Smooth muscle cell (in vitro differentiated cells): ENCODE data around the gene ERLIN1. TPM values are rescaled to one million over a fixed set of nuclear protein-coding genes. Genes with fewer than 3 reads are reported as not detected.
A peak's percentile ranks its signal among the peaks of the same experiment; 100 is the strongest.

Experiments used
- DNase-seq: peaks from one replicate; lab custom pipeline; 2025; ENCODE audit not compliant: unreplicated experiment; lab: John Stamatoyannopoulos, UW
- H2AFZ ChIP-seq: fragments of 200-600 bp; sonication (generic); 2 replicates; pipeline ENCODE4 v1.6.0; 2016; ENCODE audit warnings: antibody characterized with exemption, low read depth, mild to moderate bottlenecking
- H3F3A ChIP-seq: fragments of 200-600 bp; sonication (generic); 2 replicates; pipeline ENCODE4 v1.6.0; 2017; ENCODE audit warnings: antibody characterized with exemption, low read depth
- H3K27ac ChIP-seq: fragments of 200-600 bp; sonication (generic); 2 replicates; pipeline ENCODE4 v1.5.1; 2016; ENCODE audit warnings: low read depth, mild to moderate bottlenecking
- H3K27me3 ChIP-seq: fragments of 200-600 bp; sonication (generic); 2 replicates; pipeline ENCODE4 v1.6.1; 2016; ENCODE audit warnings: low read depth, mild to moderate bottlenecking
- H3K36me3 ChIP-seq: fragments of 200-600 bp; sonication (generic); 2 replicates; pipeline ENCODE4 v1.5.1; 2016; ENCODE audit warnings: low read depth
- H3K4me1 ChIP-seq: fragments of 200-600 bp; sonication (generic); 2 replicates; pipeline ENCODE4 v1.5.1; 2016; ENCODE audit warnings: low read depth
- H3K4me2 ChIP-seq: fragments of 200-600 bp; sonication (generic); 2 replicates; pipeline ENCODE4 v1.6.0; 2016; ENCODE audit warnings: mild to moderate bottlenecking
- H3K4me3 ChIP-seq: fragments of 200-600 bp; sonication (generic); 2 replicates; pipeline ENCODE4 v1.5.1; 2016; ENCODE audit warnings: mild to moderate bottlenecking
- H3K79me2 ChIP-seq: fragments of 200-600 bp; sonication (generic); 2 replicates; pipeline ENCODE4 v1.6.0; 2016; ENCODE audit warnings: low read depth, mild to moderate bottlenecking
- H3K9ac ChIP-seq: fragments of 200-600 bp; sonication (generic); 2 replicates; pipeline ENCODE4 v1.6.0; 2016; ENCODE audit warnings: low read depth
- H3K9me3 ChIP-seq: fragments of 200-600 bp; sonication (generic); replicated peaks from 2 replicates; pipeline ENCODE4 v1.5.1; 2016; ENCODE audit warnings: low read depth
- H4K20me1 ChIP-seq: fragments of 200-600 bp; sonication (generic); 2 replicates; pipeline ENCODE4 v1.6.0; 2016; ENCODE audit warnings: low read depth
- WGBS: methylation state at CpG from one replicate; pipeline ENCODE4 v1.1.7; 2016; ENCODE audit warnings: low lambda C conversion rate; 5-methylcytosine and 5-hydroxymethylcytosine counted together
- polyA plus RNA-seq: library from polyadenylated mRNA; unstranded; fragments of >200 nt; fragmentation: Nextera tagmentation; extraction: Ambion mirVana; gene quantifications from 2 replicates; pipeline ENCODE4 v1.2.1, GENCODE V29; 2016
- total RNA-seq: library from RNA; depleted of rRNA; stranded (reverse); fragments of >200 nt; gene quantifications from 2 replicates; pipeline ENCODE4 v1.2.3, GENCODE V29; 2014
- TF ChIP-seq, protein P1 (sequence below): fragments of 200-600 bp; sonication (generic); IDR thresholded peaks from 2 replicates; pipeline ENCODE4 v1.5.1; 2017; ENCODE audit warnings: borderline replicate concordance, mild to moderate bottlenecking, antibody characterized with exemption; ENCODE audit not compliant: insufficient read depth, poor library complexity, severe bottlenecking

The ERLIN1 gene
- total and polyA plus RNA-seq, 2 experiments from 2014 or later = 21.0 to 32.2 TPM

DNA sequence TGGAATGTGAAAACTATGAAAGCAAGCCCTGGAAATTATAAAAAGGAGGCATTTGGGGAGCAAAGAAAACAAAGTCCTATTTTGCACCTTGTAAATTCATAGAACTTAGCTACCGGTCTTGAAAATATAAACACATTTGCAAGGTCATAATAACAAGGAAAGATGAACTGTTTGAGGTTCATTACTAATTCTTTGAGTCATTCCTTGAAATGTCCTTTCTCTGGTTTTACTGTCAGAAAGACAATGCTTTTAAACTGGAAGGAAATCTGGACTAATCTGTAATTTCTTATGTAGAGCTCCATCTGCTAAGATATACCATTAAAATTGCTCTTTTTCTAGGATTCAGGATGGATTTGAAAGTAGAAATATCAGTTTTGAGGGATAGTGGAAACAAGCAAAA lies 1.4 kb downstream of the ERLIN1 start:
- H3K4me1 ChIP-seq = peaks cover 18% of the 10 kb centered on the region
- DNase-seq = no peak
- H4K20me1 ChIP-seq = no peaks in the 10 kb centered on the region
- WGBS = 66% methylated on average over 1 of the region's 1 CpG
- peaks cover 6% of the 10 kb centered on the region for H3F3A ChIP-seq
- no peaks in the 10 kb centered on the region for H3K27me3 ChIP-seq
- peak overlapping the region; percentile 85 for H3K4me2 ChIP-seq
- peaks cover 11% of the 10 kb centered on the region for H3K36me3 ChIP-seq
- no peaks in the 10 kb centered on the region for H3K9me3 ChIP-seq
- H3K9ac ChIP-seq = no peak overlapping the region
- no peak overlapping the region for H3K27ac ChIP-seq
- peak overlapping the region; percentile 91 for H3K4me3 ChIP-seq
- TF ChIP-seq, protein P1, sequence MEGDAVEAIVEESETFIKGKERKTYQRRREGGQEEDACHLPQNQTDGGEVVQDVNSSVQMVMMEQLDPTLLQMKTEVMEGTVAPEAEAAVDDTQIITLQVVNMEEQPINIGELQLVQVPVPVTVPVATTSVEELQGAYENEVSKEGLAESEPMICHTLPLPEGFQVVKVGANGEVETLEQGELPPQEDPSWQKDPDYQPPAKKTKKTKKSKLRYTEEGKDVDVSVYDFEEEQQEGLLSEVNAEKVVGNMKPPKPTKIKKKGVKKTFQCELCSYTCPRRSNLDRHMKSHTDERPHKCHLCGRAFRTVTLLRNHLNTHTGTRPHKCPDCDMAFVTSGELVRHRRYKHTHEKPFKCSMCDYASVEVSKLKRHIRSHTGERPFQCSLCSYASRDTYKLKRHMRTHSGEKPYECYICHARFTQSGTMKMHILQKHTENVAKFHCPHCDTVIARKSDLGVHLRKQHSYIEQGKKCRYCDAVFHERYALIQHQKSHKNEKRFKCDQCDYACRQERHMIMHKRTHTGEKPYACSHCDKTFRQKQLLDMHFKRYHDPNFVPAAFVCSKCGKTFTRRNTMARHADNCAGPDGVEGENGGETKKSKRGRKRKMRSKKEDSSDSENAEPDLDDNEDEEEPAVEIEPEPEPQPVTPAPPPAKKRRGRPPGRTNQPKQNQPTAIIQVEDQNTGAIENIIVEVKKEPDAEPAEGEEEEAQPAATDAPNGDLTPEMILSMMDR = no peak
- peaks cover 20% of the 10 kb centered on the region for H3K79me2 ChIP-seq
- H2AFZ ChIP-seq = peak overlapping the region; percentile 97

DNA sequence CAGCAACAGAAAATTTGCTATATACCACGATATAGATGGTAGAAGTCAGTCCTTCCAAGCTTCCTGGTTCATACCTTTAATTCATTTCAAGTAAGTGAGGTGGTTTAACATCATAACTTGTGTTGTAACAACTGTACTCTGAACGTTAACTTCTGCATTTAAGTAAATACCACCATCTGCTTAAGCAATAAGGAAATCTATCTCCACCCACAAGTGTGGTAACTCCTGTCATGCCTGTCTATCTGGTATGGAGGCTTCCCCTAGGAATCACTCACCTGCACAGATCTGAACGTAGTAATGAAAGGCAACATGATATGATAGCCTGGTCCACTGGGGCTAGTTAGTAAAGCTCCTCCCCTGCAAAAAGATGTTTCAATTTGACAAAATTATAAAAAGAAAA lies 2.3 kb downstream of the ERLIN1 start:
- TF ChIP-seq, protein P1 = no peak
- Histone ChIP-seq H2AFZ (no peak overlapping the region), H3K9me3 (no peaks in the 10 kb centered on the region), H3K9ac (no peak overlapping the region), H3K4me3 (no peak overlapping the region), H3K4me2 (no peak overlapping the region), H3K27me3 (no peaks in the 10 kb centered on the region), H3K27ac (peak overlapping the region; percentile 6), H3K79me2 (peaks cover 18% of the 10 kb centered on the region), H3K4me1 (peaks cover 18% of the 10 kb centered on the region), H3F3A (peaks cover 6% of the 10 kb centered on the region), H3K36me3 (peaks cover 2% of the 10 kb centered on the region), H4K20me1 (no peaks in the 10 kb centered on the region)
- 82% methylated on average over 3 of the region's 3 CpGs for WGBS
- DNase-seq = no peak

DNA sequence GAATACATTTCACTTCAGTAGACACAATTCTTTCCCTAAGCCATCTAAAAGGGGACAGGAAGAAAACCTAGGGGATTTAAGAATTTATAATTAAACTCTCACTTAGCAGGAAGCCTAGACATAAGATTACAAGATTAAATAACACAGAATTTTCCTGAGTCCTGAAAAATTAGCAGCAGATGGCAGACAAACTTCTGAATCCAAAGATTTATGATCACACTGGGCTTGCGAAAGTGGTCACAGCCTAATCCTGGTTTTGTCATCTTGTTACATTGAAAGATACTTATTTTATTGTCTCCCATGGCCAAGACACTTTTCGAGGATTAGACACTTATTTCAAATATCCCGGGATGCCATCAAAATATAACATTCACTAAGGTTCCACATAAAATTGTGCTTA lies 2.9 kb downstream of the ERLIN1 start:
- Histone ChIP-seq H3K79me2 (peaks cover 12% of the 10 kb centered on the region), H3K4me1 (peaks cover 18% of the 10 kb centered on the region)

GRCh38 chr10:100182281-100182680 lies 3.5 kb downstream of the ERLIN1 start:
- Histone ChIP-seq H3F3A (peaks cover 6% of the 10 kb centered on the region), H4K20me1 (no peaks in the 10 kb centered on the region), H3K4me3 (no peak overlapping the region), H3K27me3 (no peaks in the 10 kb centered on the region), H3K27ac (no peak overlapping the region), H3K79me2 (peaks cover 6% of the 10 kb centered on the region), H2AFZ (no peak overlapping the region), H3K36me3 (peaks cover 2% of the 10 kb centered on the region), H3K9ac (no peak overlapping the region), H3K9me3 (no peaks in the 10 kb centered on the region), H3K4me2 (no peak overlapping the region), H3K4me1 (peaks cover 17% of the 10 kb centered on the region)
- no peak for DNase-seq
- TF ChIP-seq, protein P1 = no peak
- WGBS = over 99% methylated on average over 6 of the region's 6 CpGs

More for the DNA sequence above, 2.9 kb downstream of the ERLIN1 start:
- H3K9me3 ChIP-seq = no peaks in the 10 kb centered on the region
- peak overlapping the region; percentile 3 for H3K27ac ChIP-seq
- H3K4me2 ChIP-seq = no peak overlapping the region
- TF ChIP-seq, protein P1 = no peak
- H3K4me3 ChIP-seq = no peak overlapping the region
- no peak for DNase-seq
- H3K36me3 ChIP-seq = no peaks in the 10 kb centered on the region
- no peak overlapping the region for H3K9ac ChIP-seq
- 95% methylated on average over 3 of the region's 3 CpGs for WGBS
- no peaks in the 10 kb centered on the region for H4K20me1 ChIP-seq
- H3F3A ChIP-seq = peaks cover 6% of the 10 kb centered on the region
- no peaks in the 10 kb centered on the region for H3K27me3 ChIP-seq
- H2AFZ ChIP-seq = no peak overlapping the region
